Endothelial cell of umbilical vein (primary cell): ENCODE measurements around the gene DDX56. TPM values are rescaled to one million over a fixed set of nuclear protein-coding genes. Genes with fewer than 3 reads are reported as not detected.

Experiments used
- BruUV-seq: library from RNA; stranded (reverse); fragments of 400-500 nt; replicated peaks from 2 replicates; lab custom pipeline; 2021; lab: Mats Ljungman, UMichigan
- CTCF ChIA-PET: fragments of 300-600, 350-600 bp; sonication (Branson Sonifier 250); formaldehyde crosslinking; loops from one replicate; lab custom pipeline; 2021; ENCODE audit warnings: antibody characterized with exemption, inconsistent platforms; lab: Charles Lee
- POLR2A ChIA-PET: fragments of 300-600, 350-600 bp; sonication (Branson Sonifier 250); formaldehyde crosslinking; loops from one replicate; lab custom pipeline; 2021; ENCODE audit warnings: antibody characterized with exemption, inconsistent platforms; lab: Charles Lee
- DNase-seq: peaks from one replicate; pipeline ENCODE4 v3.0.0-alpha.2; 2011; ENCODE audit warnings: low read depth, low spot score
- FAIRE-seq: peaks from 2 replicates; lab custom pipeline; 2011; peaks lifted over from hg19 to GRCh38; lab: Jason Lieb, UNC
- H2AFZ ChIP-seq: 2 replicates; pipeline ENCODE4 v1.6.0; 2012; ENCODE audit warnings: low read depth, low read length, control low read depth, inconsistent platforms
- H3K27ac ChIP-seq: 2 replicates; pipeline ENCODE4 v1.5.1; 2011; ENCODE audit warnings: low read depth, mild to moderate bottlenecking, control low read depth, low read length, moderate library complexity; ENCODE audit not compliant: insufficient read depth
- H3K27me3 ChIP-seq, 2 experiments: 2 replicates each; pipeline versions ENCODE4 v1.6.0 to v1.6.1; 2011; ENCODE audit warnings: low read length in 2 of 2, mixed read lengths in 1 of 2; ENCODE audit not compliant: control insufficient read depth in 2 of 2, insufficient read depth in 2 of 2
- H3K36me3 ChIP-seq, 2 experiments: 2 replicates in 1 of 2; 3 replicates in 1 of 2; pipeline ENCODE4 v1.5.1; 2011; ENCODE audit warnings: low read length in 2 of 2, mild to moderate bottlenecking in 1 of 2, moderate library complexity in 1 of 2; ENCODE audit not compliant: control insufficient read depth in 2 of 2, insufficient read depth in 2 of 2; ENCODE audit errors: extremely low read depth in 1 of 2
- H3K4me1 ChIP-seq: 3 replicates; pipeline ENCODE4 v1.5.1; 2011; ENCODE audit warnings: mild to moderate bottlenecking, low read length; ENCODE audit not compliant: control insufficient read depth, insufficient read depth; ENCODE audit errors: extremely low read depth
- H3K4me2 ChIP-seq: 2 replicates; pipeline ENCODE4 v1.6.1; 2011; ENCODE audit warnings: low read length, control low read depth, mixed read lengths; ENCODE audit not compliant: insufficient read depth
- H3K4me3 ChIP-seq, 3 experiments: fragments of 200-600 bp in 1 of 3; sonication (generic), shearing (Covaris generic) in 1 of 3; replicated peaks in 1 of 3; 2 replicates each; pipeline ENCODE4 v1.5.1; 2011 to 2016; ENCODE audit warnings: control low read depth in 3 of 3, low read length in 3 of 3, mild to moderate bottlenecking in 2 of 3, inconsistent platforms in 1 of 3, low read depth in 1 of 3, moderate library complexity in 1 of 3; ENCODE audit not compliant: insufficient read depth in 1 of 3
- H3K79me2 ChIP-seq: 2 replicates; pipeline ENCODE4 v1.6.0; 2012; ENCODE audit warnings: low read length, inconsistent platforms; ENCODE audit not compliant: control insufficient read depth, insufficient read depth
- H3K9ac ChIP-seq: replicated peaks from 2 replicates; pipeline ENCODE3; 2011; ENCODE audit warnings: low read length, control low read depth; ENCODE audit not compliant: insufficient read depth; ENCODE audit errors: extremely low read depth
- H3K9me1 ChIP-seq: replicated peaks from 3 replicates; pipeline ENCODE4 v1.6.0; 2011; ENCODE audit warnings: mild to moderate bottlenecking, low read length; ENCODE audit not compliant: control insufficient read depth, insufficient read depth; ENCODE audit errors: extremely low read depth
- H3K9me3 ChIP-seq: replicated peaks from 2 replicates; pipeline ENCODE4 v1.5.1; 2012; ENCODE audit warnings: low read length, inconsistent platforms; ENCODE audit not compliant: control insufficient read depth, insufficient read depth
- H4K20me1 ChIP-seq: replicated peaks from 2 replicates; pipeline ENCODE3; 2011; ENCODE audit warnings: mild to moderate bottlenecking, low read length; ENCODE audit not compliant: control insufficient read depth, insufficient read depth; ENCODE audit errors: extremely low read depth
- EZH2 ChIP-seq: IDR thresholded peaks from 2 replicates; pipeline ENCODE4 v1.6.1; 2012; ENCODE audit warnings: borderline replicate concordance, low read depth, mild to moderate bottlenecking, moderate library complexity, low read length, inconsistent platforms; ENCODE audit not compliant: severe bottlenecking
- FOS ChIP-seq: IDR thresholded peaks from 2 replicates; pipeline ENCODE4 v1.6.1; 2011; ENCODE audit warnings: mild to moderate bottlenecking, low read length, moderate library complexity, borderline replicate concordance; ENCODE audit not compliant: insufficient read depth
- GATA2 ChIP-seq: IDR thresholded peaks from 2 replicates; pipeline ENCODE4 v1.7.0; 2011; ENCODE audit warnings: low read depth, mild to moderate bottlenecking, moderate library complexity, mixed read lengths, low read length; ENCODE audit not compliant: insufficient read length, insufficient read depth
- JUN ChIP-seq: IDR thresholded peaks from 2 replicates; pipeline ENCODE4 v1.6.1; 2011; ENCODE audit warnings: borderline replicate concordance, low read depth; ENCODE audit not compliant: insufficient read length, insufficient read depth
- MYC ChIP-seq: IDR thresholded peaks from one replicate; pipeline ENCODE4 v1.6.1; 2011; ENCODE audit warnings: mild to moderate bottlenecking, low read depth, low read length
- POLR2A ChIP-seq: IDR thresholded peaks from 2 replicates; pipeline ENCODE4 v1.6.1; 2012; ENCODE audit warnings: low read depth, mild to moderate bottlenecking, control low read depth, low read length
- POLR2AphosphoS5 ChIP-seq: IDR thresholded peaks from 2 replicates; pipeline ENCODE4 v1.6.1; 2012; ENCODE audit warnings: low read depth, mild to moderate bottlenecking, control low read depth, low read length, moderate library complexity; ENCODE audit not compliant: insufficient read depth
- dilution Hi-C: fragments of 300-500 bp; cut with MboI; formaldehyde crosslinking; loops from one replicate; pipeline ENCODE4 v1.15.0; 2019; ENCODE audit warnings: low sequenced_read_pairs; ENCODE audit not compliant: extremely low pct_ligation_motif_present
- intact Hi-C: fragments of 100-400 bp; cut with micrococcal nuclease; formaldehyde crosslinking; loops from one replicate; pipeline ENCODE4 v1.10.0; 2022
- polyA plus RNA-seq, 4 experiments: library from polyadenylated mRNA; depleted of rRNA in 3 of 4; stranded (reverse) in 3 of 4; unstranded in 1 of 4; fragments of >200 nt; gene quantifications; 2 replicates each; pipeline versions ENCODE4 v1.2.1 to v1.2.3, GENCODE V29; 2011 to 2012; ENCODE audit warnings: missing spikeins in 1 of 4
- total RNA-seq: library from RNA; stranded (reverse); gene quantifications from 2 replicates; pipeline ENCODE4 v1.2.3, GENCODE V29; 2021
- TF ChIP-seq, protein P1 (sequence below), 2 donors: IDR thresholded peaks; 1 replicate in 1 of 2; 2 replicates in 1 of 2; pipeline ENCODE4 v1.5.1; 2011; ENCODE audit warnings: low read length in 2 of 2, mild to moderate bottlenecking in 2 of 2, moderate library complexity in 2 of 2, control low read depth in 1 of 2, inconsistent platforms in 1 of 2, low read depth in 1 of 2; ENCODE audit not compliant: insufficient read depth in 1 of 2; ENCODE audit errors: extremely low read depth in 1 of 2
- TF ChIP-seq, protein P2 (sequence below): IDR thresholded peaks from 2 replicates; pipeline ENCODE4 v1.6.1; 2011; ENCODE audit not compliant: insufficient read depth, insufficient read length

Gene DDX56
- total and polyA plus RNA-seq, 2 donors (not counting 3 experiments of a cell fraction or from before 2014, with no cell fraction given): 94.7 to 96.6 TPM

DNA sequence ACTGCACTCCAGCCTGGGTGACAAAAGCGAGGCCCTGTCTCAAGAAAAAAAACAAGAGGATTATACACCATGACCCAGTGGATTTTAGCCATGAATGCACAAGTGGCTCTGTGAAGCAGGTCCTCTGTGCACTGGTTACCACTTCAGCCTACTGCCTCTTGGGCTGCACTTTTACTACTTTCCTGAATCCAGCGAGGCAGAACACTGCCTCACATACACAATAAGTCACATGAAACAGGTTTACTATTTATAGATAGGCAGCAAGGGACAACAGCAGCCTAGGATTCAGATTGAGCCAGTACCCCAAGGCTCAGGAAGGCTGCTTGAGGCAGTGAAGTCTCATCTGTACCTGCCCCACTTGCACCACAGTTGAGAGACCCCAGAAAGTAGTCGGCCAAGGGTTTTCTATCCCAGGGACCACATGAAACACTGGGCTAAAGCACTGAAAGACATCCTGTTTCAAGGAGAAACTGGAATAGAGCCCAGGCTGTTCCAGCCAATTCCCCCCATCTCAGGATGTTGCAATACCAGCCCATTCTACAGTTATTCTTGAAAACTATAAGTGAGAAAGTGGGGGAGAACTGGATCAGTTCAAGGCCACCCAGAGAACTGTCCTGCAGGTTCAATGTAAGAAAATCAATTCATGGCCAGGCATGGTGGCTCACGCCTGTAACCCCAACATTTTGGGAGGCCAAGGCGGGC lies 22.4 kb upstream of the DDX56 start:
- Histone ChIP-seq H3K9me3 (no peaks in the 10 kb centered on the region), H3K27me3 (peaks cover 2 to 4% of the 10 kb centered on the region in 2 experiments), H3K9me1 (no peaks in the 10 kb centered on the region), H3K36me3 (no peaks in the 10 kb centered on the region), H3K4me3 (no peak overlapping the region), H3K27ac (no peak overlapping the region), H3K79me2 (no peaks in the 10 kb centered on the region), H2AFZ (no peak overlapping the region), H3K4me2 (no peak overlapping the region), H3K9ac (no peak overlapping the region), H3K4me1 (no peaks in the 10 kb centered on the region), H4K20me1 (no peaks in the 10 kb centered on the region)
- no peak for TF ChIP-seq GATA2
- TF ChIP-seq POLR2AphosphoS5: no peak
- TF ChIP-seq, protein P1, sequence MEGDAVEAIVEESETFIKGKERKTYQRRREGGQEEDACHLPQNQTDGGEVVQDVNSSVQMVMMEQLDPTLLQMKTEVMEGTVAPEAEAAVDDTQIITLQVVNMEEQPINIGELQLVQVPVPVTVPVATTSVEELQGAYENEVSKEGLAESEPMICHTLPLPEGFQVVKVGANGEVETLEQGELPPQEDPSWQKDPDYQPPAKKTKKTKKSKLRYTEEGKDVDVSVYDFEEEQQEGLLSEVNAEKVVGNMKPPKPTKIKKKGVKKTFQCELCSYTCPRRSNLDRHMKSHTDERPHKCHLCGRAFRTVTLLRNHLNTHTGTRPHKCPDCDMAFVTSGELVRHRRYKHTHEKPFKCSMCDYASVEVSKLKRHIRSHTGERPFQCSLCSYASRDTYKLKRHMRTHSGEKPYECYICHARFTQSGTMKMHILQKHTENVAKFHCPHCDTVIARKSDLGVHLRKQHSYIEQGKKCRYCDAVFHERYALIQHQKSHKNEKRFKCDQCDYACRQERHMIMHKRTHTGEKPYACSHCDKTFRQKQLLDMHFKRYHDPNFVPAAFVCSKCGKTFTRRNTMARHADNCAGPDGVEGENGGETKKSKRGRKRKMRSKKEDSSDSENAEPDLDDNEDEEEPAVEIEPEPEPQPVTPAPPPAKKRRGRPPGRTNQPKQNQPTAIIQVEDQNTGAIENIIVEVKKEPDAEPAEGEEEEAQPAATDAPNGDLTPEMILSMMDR (IDR thresholded peaks at IDR 0.05; ENCODE audit: extremely low read depth in 1 of 2, insufficient read depth in 1 of 2, low read depth in 1 of 2, low read length in 2 of 2): no peak
- TF ChIP-seq, protein P2, sequence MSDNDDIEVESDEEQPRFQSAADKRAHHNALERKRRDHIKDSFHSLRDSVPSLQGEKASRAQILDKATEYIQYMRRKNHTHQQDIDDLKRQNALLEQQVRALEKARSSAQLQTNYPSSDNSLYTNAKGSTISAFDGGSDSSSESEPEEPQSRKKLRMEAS: no peak
- TF ChIP-seq EZH2: no peak
- TF ChIP-seq MYC: no peak
- TF ChIP-seq JUN: no peak
- no peak for TF ChIP-seq POLR2A
- no peak for TF ChIP-seq FOS
- no peak for FAIRE-seq
- no TSS peak for BruUV-seq
- ChIA-PET POLR2A (no interaction called here), CTCF (no interaction called here)
- dilution Hi-C loops (no loop called here), intact Hi-C loops (no loop called here)
- peak; percentile 14 for DNase-seq
